HG02852 (cell line): Measurements from ENCODE around the gene HELZ.
"Not testable (repeated sequence)": the region's sequence is repeated elsewhere in the genome, so short reads cannot be mapped to it uniquely, and the experiment has no call there.

Experiments used
- ATAC-seq: cut with Tn5 transposase; IDR thresholded peaks from one replicate; pipeline ENCODE4 v1.9.1; 2021; ENCODE audit warnings: mild to moderate bottlenecking, moderate library complexity; ENCODE audit not compliant: unreplicated experiment

HELZ gene

DNA sequence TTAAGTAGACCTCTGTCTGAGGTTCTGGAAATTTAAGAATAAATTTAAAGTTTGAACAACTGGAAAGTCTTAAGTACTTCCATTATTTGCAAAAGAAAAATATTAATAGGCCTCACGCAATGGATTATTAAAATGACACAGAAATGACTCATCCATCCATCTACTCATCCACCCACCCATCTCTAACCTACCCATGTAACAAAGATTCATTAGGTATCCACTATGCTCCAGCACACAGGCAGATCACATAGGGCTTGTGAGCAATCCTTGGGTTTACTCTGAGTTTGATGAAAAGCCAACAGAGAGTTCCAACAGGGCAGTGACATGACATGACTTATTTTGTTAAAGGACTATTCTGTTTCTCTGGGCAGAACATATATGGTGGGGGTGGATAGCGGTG lies 93.3 kb downstream of the HELZ start:
- ATAC-seq = no peak

DNA sequence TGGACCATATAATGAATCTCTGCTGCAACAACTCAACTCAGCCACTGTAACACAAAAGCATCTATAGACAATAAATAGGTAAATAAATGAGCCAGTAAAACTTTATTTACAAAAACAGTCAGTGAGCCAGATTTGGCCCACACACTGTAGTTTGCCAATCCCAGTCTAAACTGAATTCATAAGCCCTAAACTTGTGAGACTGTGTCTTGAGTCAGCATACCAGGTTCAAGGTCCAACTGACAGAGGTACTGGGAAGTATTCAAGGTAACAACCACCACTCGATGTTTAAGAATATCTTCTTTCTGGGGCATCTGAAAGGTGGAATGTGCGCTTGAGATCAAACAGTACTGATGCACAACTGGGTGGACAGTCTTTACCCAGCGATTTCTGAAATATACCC lies 94.2 kb downstream of the HELZ start:
- ATAC-seq = no peak

DNA sequence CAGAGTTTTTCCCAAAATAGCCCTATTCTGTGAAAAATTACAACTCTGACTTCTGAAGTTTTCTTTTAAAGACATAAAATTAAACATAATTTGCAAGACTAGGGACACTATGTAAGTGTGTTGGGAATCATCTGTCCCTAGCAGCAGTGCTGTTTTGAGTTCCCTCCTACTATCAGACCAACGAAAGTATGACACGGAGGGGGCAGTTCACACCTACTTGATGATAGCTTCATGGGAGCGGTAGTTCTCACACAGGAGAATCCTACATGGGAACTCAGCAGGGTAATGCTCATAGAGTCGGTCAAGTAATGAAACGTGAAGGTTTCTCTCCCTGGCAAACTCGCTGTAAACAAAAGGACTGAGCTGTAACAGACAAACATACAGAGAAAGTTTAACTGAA lies 96.6 kb downstream of the HELZ start:
- ATAC-seq = no peak

DNA sequence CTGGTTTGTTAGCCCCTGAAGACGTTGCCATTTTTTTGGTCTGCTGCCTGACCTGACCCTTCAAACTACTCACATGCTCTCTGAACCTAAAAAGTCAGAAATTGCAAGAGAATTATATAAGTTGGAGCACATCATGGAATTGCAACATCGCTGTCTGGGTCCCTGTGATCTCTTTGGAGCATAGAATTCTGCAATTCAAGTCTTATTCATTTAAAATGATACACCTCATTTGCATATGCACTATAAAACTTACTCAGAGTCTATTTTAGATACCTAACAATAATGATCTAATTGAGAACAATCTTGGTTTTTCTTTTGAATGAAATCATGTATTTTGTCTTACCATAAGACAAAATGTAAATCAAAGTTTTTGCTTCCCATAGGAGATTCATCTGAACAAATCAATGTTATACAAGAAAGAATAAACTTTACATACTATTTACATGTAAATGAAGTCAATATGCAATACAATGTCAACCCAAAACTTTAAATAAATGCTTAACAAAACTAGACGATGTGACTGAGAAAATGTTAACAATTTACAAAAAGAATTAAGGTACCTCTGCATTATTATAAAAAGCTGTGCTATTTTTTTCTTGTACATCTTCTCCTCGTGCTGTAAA lies 99.7 kb downstream of the HELZ start:
- ATAC-seq = no peak

DNA sequence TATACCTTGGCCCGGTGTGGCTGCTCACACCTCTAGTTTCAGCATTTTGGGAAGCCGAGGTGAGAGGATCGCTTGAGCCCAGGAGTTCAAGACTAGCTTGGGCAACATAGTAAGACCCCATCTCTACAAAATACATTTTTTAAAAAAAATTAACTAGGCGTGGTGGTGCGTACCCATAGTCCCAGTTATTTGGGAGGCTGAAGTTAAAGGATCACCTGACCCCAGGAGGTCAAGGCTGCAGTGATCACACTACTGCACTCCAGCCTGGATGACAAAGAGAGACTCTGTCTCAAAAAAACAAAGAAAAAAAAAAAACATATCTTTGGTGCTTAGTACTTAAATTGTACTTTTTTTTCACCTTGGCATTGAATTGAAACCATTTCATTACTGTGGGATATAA lies 101.7 kb downstream of the HELZ start:
- no peak for ATAC-seq

DNA sequence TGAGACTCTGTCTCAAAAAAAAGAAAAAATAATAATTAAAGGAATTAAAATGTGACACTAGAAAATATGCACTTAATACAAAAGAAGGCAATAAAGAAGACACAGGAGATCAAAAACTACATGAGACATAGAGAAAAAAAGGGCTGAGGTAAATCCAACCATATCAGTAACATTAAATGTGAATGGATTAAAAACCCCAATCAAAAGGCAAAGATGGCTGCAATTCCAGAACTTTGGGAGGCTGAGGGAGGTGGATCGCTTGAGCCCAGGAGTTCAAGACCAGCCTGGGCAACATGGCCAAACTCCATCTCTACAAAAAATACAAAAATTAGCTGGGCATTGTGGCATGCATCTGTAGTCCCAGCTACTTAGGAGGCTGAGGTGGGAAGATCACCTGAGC lies 103.0 kb downstream of the HELZ start:
- ATAC-seq = not testable (repeated sequence)

DNA sequence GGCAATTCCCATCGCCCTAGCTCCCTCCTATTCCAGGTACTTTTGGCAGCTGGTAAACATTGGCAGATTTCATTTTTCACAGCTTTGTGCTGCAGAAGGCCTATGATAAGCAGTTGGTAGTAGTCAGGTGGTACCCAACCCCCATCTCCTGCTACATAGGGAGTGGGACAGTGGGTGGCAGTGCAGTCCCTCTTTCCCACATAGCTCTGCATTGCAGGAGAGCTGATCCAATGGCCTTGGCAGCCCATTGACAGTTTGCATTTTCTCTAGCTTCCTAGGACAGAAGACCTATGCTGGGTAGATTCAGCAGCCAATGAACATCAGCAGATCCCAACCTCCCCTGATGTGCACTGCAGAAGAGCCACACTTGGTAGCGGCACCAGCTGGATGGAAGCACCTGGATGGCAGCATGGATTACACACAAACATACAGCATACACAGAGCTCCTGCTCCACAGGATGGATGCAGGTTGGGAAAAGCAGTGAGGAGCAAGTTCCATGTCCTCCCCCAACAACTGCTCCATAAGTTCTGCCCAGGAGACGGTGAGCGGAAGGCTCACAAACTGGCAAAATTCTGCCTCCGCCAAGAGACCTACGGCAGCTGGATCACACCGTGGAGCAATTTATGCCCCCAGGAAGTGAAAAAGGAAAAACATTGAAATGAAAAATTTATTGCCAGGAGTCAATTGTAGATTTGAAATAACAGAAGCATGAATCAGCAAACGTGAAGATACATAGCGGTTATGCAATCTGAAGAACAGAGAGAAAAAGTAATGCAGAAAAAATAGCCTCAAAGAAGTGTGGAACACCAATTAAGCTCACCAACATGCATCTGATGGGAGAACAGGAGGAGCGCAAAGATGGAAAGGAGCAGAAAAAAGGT lies 105.0 kb downstream of the HELZ start:
- ATAC-seq = no peak

DNA sequence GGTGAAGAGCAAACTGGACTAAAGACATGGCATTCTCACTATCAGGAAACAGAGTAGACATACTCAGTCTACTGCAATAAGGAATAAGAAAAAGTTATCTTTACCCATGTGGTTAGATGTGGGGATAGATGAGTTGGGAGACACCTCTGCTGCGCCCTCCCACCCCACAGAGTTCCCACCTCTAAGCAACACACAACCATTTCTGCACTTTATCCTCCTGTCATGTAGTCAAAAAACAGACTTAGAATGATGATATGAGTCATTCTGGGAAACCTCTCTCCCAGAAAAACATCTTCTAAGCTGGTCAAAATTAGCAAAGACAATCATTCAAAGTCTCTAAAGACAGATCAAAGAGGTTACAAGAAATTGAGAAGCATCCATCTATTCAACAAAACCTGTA lies 105.7 kb downstream of the HELZ start:
- ATAC-seq = no peak

DNA sequence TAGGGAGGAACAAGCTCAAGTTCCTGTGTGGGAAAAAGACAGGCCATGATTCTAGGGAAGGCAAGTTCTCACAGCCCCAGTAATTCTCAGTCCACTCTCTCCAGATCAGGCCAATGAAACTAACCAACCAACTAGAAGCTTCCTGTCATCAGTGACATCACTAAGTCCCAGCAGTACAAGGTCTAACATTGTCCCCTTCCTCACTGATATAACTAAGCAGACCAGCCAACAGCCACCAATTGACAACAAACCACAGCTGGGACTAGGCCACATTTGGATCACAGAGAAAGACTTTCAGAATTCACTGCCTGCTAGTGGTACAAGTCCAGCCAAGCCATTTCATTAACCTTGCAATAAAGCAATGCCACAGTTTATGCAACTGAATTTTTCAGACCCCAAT lies 106.6 kb downstream of the HELZ start:
- ATAC-seq = no peak

DNA sequence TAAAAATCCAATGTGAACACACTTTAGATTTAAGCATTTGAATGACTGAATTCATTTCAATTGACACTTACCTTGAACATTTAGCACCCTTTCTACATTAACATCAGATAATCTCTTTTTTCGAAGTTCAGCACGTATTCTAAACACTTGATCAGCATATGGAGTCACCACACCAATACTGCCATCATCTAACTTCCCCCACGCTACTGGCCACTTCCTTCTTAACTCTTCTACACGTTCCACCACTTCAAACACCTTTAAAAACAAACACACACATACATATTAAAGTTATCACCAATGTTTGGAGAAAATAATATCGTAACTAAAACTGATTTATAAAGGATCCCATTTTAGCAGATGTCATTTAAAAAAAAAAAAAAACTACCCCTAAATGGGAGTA lies 107.1 kb downstream of the HELZ start:
- ATAC-seq = no peak

DNA sequence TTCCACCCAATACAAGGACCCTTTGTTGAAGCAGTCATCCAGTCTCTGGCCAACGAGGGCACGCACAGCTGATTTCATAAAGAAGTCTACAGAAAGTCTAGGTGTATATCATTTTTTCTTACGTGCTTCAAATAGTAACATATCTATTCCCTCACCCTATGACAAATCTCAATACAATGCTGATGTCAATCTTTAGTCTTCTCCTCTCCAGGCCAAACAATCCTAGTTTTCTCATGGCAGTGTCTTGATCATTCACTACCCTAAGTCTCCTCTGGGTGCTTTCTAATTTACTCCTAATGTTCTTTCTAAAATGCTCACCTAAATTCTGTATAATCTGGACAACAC lies 108.0 kb downstream of the HELZ start:
- no peak for ATAC-seq

DNA sequence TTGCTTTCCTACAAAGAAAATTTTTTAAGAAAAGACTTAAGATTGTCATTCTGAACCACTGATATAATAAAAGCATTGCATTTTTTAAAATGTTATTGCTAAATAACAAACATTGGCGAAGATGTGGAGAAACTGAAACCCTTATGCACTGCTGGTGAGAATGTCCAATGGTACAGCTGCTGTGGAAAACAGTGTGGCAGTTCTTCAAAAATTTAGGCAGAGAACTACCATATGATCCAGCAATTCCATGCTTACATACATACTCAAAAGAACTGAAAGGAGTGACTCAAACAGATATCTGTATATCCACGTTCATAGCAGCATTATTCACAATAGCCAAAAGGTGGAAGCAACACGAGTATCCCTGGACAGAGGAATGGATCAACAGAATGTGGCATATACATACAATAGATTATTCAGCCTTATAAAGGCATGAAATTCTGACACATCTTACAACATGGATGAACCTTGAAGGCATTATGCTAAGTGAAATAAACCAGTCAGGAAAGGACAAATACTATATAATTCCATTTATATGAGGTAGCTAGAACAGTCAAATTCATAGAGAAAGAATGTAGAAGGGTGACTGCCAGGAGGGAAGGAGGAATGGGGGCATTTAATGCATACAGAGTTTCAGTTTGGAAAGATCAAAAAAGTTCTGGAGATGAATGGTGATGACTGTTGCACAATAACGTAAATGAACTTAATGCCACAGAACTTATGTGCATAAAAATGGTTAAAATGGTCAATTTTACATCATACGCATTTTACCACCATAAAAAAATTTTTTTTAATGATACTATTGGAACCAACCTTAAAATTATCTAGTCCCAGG lies 108.6 kb downstream of the HELZ start:
- no peak for ATAC-seq

DNA sequence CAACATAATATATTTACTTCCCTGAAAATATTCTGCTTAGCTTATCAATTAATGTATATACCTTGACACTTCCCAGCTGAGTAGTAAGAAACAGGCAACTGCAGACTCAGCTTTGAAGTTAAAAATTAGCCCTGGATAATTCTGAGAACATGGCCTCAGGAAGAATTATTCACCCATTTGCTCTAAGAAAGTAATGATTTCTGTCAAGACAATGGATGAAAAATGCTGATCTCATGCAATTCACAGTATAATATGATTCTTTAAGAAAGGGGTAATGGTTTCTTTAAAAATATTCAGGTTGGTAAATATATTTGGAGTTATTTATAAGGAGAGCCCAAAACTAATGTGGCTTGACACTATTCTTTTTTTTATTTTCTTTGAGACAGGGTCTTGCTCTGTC lies 111.8 kb downstream of the HELZ start:
- ATAC-seq = no peak

DNA sequence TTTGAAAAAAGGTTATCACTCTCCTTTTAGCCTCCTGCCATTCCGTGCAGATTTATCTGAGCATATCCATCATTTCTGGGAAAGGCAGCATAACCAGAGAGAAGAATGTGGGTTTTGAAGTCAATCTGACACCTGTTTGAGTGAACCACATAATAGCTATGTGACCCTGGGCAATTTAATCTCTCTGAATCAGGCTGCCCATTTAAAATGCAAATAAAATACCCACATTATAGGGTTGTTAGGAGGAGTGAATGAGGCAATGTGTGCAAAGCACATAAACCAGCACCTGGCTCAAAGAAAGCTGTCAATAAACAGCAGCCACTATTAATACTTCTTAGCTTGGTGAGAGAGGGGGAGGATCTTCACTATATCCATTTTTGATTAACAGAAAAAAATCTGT lies 112.6 kb downstream of the HELZ start:
- ATAC-seq = no peak

DNA sequence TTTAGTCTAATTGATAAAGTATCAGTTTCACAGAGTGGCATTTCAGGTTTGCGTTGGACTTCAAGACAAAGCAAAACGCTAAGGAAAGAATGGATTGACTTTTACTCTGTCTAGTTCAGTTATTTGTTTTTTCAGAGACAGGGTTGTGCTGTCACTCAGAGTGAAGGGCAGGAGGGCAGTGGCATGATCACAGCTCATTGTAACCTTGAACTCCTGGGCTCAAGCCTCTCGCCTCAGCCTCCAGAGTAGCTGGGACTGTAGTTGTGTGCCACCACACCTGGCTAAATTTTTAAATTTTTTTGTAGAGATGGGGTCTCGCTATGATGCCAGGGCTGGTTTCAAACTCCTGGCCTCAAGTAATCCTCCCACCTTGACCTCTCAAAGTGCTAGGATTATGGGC lies 114.2 kb downstream of the HELZ start:
- no peak for ATAC-seq

DNA sequence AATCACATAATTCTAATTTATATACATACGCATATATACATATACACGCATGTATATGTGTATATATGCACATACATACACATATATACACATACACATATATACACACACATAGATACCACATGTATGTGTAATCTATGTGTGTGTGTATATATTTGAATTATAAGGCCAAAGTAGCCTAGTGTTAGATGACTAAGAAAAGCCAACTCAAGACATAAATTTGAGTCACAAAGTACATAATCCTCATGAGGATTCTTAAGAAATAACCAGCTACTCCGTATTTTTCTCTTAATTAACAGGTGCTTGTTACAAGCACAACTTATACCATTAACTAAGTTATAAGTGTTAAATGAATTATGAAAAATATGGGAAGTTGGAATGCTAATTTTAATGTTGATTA lies 115.7 kb downstream of the HELZ start:
- no peak for ATAC-seq

DNA sequence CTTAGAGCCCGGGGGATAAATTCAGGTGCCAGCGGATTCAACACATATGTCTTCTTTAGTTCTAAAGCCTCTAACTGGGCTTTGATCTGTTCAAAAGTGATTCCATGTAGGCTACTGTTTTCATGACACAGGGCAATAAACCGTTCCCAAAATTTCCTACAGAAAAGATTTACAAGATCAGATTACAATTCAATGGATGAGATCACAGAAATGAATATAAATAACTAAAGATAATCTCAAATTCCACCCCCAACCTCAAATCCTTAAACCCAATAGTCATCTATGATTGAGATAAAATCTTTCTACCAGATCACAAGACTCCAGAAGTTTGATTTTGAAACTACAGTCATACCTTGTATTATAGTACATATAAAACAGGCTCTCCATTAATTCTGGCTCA lies 116.3 kb downstream of the HELZ start:
- no peak for ATAC-seq

DNA sequence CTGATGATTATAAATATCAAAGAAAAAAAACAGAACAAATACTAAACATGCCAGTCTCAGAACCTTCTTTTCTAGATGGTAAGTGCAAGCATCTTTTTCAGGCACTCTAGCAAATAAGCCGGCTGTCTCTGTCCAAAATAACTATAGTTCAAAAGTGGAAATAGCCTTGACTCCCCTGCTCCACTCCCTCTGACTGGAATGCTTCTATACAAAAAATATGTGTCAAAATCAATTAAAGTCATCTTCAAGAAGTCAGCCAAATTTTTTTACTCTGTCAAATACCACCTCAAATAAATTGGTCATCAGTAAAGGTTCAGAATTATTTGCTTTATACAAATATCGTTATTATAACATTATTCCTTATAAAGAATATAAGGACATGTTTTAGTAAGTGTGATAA lies 117.1 kb downstream of the HELZ start:
- no peak for ATAC-seq

DNA sequence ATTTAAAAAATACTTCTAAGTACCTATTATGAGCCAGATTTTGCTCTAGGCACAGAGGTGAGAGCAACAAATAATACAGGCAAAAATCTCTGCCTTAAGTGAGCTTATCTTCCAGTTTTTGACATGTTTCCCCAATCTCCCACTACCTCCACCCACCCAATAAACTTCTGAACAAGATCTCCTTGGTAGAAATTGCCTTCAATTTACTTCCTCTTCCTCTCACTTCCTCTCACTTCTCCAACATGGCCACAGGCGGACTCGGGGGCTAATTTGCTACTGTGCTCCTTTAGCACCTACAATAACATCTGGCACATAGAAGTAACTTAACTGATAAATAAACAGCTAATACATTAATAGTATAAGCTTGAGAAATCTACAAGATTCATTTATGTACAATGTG lies 118.0 kb downstream of the HELZ start:
- no peak for ATAC-seq

DNA sequence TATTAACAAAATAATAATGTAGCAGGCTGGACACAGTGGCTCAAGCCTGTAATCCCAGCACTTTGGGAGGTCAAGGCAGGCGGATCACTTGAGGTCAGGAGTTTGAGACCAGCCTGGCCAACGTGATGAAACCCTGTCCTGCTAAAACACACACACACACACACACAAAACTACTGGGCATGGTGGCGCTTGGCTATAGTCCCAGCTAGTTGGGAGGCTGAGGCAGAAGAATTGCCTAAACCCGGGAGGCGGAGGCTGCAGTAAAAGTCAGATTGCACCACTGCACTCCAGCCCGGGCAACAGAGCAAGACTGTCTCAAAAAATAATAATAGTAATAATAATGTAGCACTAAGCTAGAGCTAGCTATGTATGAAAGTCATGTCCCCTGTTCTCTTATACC lies 118.5 kb downstream of the HELZ start:
- not testable (repeated sequence) for ATAC-seq

DNA sequence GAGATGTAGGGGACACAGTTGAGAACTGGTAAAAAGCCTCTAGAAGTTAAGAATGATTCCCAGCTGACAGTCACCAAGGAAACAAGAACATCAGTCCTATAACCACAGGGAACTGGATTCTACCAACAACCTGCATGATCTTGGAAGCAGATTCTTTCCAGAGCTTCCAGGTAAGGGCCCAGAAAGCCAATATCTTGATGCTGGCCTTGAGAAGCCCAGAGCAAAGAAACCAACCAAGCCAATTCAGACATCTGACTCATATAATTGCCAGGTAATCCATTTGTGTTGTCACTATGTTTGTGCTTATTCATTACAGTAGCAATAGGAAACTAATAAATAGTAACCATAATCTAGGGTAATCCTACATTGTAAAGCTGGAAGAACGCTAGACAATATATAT lies 119.1 kb downstream of the HELZ start:
- no peak for ATAC-seq

DNA sequence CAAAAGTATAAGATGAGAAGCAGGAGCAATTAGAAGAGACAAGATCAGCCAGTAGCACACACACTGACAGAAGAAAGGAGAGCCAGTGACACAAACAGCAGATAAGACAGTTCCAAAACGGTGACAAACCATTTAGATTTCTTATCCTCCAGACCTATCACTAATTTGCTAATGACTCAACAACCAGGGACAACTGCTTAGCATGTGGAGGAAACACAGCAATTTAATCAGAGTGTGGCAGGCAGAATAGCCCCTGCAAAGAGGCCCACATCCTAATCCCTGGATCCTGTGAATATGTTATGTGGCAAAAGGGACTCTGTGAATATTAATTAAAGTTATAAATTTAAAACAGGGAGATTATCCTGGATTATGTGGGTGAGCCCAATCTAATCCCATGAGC lies 119.6 kb downstream of the HELZ start:
- no peak for ATAC-seq
